HG02763 (cell line): ENCODE results near the gene GPR132.

Experiments used
- ATAC-seq: cut with Tn5 transposase; IDR thresholded peaks from one replicate; pipeline ENCODE4 v1.9.1; 2021; ENCODE audit warnings: mild to moderate bottlenecking, moderate library complexity; ENCODE audit not compliant: unreplicated experiment

Gene GPR132

DNA sequence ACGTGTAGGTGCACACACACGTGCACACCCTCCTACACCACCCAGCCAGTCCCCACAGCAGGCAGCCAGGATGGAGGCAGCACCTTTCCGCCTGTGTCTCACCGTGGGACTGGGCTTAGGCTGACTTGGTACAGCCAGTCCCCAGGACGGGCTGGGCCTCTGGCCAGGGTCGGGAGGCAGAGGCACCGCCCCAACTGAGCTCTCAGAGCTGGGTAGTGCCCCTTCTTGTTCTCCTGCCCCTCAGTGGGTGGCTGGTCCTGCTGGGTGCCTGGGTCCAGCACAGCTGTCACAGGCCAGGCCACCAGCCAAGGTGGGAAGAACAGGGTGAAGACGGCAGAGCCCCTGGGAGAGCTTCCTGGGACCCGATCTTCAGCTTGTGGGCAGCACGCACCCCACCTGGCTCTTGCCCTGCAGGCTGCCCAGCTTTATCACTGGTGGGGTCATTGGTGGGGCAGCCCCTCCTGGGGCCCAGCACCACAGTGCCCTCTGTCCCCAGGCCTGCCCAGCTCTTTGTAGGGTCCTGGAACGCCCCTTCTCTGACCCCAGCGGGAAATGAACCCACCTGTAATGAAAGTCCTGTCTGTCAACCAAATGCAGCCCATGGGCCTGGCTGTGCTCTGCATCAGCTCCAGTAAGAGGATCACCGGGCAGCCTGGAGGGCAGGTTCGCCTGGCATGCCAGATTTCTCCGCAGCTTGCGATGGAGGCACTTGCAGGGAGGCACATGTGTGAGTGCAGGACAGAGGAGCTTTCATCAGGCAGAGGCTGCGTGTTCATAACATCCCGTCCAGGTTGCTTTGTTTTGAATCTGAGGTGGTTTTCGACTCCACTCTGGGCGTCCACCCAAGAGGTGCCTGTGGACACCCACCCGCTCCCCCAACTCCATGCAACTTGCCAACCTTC lies 59.0 kb downstream of the GPR132 start:
- no peak for ATAC-seq

DNA sequence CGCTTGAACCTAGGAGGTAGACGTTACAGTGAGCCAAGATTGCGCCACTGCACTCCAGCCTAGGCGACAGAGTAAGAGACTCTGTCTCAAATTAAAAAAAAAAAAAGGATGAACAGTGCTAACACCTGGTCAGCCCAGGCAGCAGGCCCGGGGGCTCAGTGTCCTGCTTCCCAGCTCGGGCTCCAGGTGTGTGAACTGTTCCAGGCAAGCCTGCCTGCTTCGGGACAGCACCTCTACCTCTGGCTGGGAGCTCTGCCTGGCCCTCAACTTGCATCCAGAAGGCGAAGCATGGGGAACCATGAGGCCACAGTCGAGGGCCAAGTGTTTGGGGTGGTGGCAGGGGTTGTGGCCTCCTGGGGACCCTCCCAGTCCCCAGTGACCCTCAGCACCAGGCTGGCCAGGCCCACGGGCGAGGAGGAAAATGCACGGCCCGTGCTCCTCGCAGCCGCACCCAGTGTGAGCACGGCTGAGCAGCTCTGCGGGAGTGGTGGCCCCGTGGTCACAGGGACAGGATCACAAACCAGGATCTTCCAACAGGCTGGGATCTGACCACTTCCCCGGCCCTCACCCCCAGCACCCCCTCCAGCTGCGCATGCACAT lies 59.8 kb downstream of the GPR132 start:
- ATAC-seq = no peak
